GM21381 (cell line): ENCODE results near the gene MFAP3L.
"Not testable (repeated sequence)": the region's sequence is repeated elsewhere in the genome, so short reads cannot be mapped to it uniquely, and the experiment has no call there.

ENCODE experiments used
- ATAC-seq: cut with Tn5 transposase; IDR thresholded peaks from one replicate; pipeline ENCODE4 v1.9.1; 2021; ENCODE audit warnings: mild to moderate bottlenecking, moderate library complexity; ENCODE audit not compliant: unreplicated experiment

MFAP3L gene

GRCh38 chr4:169948271-169948670, 77.9 kb downstream of the MFAP3L start:
- no peak for ATAC-seq

GRCh38 chr4:169945636-169946035, 80.6 kb downstream of the MFAP3L start:
- no peak for ATAC-seq

GRCh38 chr4:169943601-169944000, 82.6 kb downstream of the MFAP3L start:
- not testable (repeated sequence) for ATAC-seq

- ATAC-seq = no peak
Measured at GRCh38 chr4:169941141-169941540, 85.1 kb downstream of the MFAP3L start.

GRCh38 chr4:169940460-169940859, 85.7 kb downstream of the MFAP3L start:
- ATAC-seq = no peak
